SW480 (cell line): ENCODE results near the gene NAE1.
"Not testable (repeated sequence)": the region's sequence is repeated elsewhere in the genome, so short reads cannot be mapped to it uniquely, and the experiment has no call there.

Experiments
- DNase-seq: peaks from one replicate; pipeline ENCODE4 v3.0.0-alpha.2; 2016; ENCODE audit warnings: low spot score

NAE1 gene

DNA sequence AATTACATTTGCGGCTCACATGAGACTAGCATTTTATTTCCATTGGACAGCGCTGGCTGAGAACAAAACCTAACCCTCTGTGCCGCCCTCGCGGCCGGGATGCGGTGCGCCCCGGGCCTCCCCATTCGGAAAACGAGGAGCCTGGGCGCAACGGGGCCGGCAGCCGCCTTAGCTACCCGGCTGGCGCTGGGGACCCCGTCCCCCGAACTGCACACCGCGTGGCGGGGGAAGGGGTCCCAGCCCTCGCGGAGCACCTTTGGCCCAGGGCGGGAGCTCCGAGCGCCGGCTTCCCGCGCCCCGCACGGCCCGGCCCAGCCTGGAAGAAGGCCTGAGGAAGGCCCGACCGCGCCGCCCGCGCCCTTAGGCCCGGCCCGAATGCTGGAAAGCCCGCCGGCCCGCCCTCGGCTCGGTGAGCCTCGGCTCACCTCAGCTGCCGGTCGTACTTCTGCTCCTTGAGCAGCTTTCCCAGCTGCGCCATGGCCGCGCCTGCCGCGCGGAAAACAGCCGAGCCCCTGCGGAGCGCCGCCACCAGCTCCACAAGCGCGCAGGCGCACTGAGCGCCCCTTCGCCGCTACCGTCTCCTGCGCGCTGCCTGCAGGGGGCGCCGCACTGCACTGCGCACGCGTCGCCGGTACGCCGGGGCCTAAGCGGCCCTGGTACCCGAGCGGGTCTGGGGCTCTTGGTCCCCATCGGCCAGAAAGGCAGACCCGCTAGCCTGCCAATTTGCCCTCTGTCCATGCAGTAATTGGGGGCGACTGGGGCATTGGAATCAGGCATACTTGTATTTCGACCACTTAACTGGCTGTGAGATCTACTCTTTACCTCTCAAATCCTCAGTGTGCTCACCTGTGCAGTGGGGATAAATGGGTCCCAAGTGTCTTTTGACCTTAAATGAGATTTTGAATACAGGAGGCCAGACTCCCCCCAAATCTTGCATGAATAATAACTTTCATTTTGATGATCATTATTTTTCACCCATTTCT is at the start of gene NAE1:
Gene NAE1 (minus strand): TSS at position 555 of the 983 bp plus-strand sequence. CDS start 77 bp downstream, at position 478.
- DNase-seq = peak; percentile 76

DNA sequence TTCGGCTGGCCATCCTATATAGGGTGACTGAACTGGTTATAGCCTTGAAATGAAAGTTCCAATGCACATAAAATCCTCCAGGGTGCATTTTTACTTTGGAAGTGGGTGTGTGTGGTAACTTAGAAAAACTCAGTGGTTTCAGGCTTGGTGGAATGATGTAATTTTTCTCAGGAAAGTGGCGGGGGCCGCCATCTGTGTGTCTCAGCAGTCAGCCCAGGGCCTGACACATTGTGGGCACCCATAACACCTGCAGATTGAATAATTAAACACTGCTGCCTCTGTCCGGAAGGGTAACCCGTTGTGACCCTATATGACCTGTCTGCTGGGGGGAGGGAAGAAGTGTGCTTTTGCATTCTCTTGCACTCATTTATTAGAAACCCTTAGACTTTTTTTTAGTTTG is 47.3 kb upstream of the NAE1 start:
- no peak for DNase-seq

DNA sequence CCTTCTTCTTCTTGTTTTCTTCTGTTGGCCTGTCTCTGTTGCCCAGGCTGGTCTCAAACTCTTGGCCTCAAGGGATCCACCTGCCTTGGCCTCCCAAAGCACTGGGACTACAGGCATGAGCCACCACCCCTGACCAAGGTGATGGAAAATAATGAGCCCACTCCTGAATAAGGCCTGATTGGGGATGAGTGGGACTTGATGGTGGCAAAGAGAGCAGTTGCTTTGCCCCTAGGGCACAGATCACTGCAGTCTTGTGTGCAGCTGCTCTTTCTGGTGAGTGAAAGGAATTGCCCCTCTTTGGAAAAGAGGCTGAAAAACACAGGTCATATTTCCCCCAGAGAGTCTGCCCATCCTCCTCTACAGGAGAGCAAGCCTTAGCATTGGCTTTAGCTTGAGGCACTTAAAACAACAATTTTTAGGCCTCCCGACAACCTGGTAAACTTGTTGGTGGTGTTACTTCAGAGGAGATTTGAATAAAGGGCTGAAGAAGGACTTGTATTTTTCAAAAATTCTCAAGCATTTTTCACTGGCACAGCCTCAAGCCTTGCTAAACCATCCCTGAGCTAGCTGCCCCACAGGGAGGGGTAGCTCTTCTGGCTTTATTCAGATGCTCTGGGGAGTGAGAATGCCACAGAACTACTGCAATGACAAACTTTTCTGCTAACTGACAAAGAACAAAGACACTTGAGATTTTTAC is 43.5 kb upstream of the NAE1 start:
- no peak for DNase-seq

DNA sequence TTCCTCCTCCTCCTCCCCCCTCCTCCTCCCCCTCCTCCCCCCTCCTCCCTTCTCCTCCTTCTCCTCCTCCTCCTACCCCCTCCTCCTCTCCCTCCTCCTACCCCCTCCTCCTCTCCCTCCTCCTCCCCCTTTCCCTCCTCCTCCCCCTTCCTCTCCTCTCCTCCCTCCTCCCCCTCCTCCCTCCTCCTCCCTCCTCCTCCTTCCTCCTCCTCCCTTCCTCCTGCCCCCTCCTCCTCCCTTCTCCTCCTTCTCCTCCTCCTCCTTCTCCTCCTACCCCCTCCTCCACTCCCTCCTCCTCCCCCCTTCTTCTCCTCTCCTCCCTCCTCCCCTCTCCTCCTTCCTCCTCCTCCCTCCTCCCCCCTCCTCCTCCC is 42.9 kb upstream of the NAE1 start:
- no peak for DNase-seq

DNA sequence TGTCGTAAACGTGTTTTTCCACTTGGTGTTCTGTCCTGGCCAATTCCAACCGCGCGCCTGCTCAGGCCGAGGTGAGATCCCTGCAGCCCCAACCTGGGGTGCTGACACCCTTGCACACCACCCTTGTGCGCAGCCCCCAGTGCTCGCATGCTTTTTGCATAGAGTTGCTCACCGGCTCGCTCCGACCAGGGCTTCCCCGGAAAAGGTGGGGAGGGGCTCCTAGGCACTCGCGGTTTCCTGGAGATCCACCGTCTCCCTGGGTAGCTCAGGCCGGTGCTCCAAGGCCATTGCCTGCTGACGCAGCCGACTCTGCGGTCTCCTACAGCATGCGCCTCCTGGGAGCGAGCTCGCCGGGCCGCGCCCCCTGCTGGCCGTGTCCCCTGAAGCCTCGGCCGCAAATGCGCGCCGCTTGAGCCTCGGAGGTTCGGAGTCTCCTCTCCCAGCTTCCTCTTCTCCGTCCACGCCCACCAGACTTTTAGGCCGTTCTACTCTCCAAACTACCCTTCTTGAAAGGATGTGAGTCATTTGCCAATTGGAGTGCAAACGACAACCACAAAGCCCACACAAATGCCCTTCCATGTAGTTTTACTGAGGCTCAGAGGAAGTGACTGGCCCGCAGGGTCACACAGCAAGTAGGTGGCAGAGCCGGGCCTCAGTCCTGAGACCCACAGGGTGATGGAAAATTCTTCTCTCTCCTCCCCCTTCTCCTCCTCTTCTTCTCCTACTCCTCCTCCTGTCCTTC is 42.3 kb upstream of the NAE1 start:
- peak; percentile 95 for DNase-seq

DNA sequence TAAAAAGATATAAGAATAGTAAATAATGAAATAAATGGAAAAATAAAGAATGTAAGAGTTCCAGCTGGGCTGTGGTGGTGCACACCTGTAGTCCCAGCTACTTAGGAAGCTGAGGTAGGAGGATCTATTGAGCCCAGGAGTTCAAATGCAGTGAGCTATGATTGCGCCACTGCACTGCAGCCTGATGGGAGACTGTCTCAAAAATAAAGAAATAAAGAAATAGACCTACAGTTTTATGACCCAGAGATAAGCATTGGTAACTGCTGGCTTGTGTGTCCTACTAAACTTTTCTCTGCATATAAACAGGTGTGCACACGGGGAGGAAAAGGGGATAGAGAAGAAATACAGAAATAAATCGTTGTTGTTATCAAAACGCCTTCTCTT is 41.8 kb upstream of the NAE1 start:
- no peak for DNase-seq

DNA sequence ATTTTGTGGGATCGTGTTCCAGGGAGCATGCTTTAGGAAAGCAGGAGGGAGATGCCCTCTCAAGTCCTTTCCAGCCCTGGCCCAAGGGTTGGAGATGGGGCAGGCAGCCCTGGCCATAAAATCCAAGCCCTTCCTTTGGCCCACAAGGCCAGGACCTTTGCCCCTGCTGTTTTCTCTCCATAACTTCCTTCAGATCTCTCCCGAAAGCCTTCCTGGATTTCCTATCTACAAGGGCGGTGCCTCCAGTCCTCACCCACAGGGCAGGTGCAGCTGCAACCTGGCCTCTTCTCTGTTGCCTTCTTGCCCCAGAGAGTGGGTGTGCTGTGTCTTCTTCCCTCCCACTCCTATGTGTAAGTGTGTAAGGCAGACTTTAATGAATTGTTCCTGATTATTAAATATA is 41.1 kb upstream of the NAE1 start:
- no peak for DNase-seq

DNA sequence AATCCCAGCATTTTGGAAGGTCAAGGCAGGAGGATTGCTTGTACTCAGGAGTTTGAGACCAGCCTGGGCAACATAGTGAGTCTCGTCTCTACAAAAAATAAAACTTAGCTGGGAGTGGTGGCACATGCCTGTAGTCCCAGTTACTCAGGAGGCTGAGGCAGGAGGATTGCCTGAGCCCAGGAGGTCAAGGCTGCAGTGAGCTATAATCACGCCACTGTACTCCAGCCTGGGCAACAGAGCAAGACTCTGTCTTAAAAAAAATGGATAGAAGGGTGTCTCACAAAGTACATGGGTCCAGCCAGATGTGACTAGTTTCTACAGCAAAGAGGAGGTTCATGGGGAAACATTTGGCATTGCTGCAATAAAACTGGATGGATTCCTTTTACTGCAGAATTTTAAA is 40.6 kb upstream of the NAE1 start:
- not testable (repeated sequence) for DNase-seq

DNA sequence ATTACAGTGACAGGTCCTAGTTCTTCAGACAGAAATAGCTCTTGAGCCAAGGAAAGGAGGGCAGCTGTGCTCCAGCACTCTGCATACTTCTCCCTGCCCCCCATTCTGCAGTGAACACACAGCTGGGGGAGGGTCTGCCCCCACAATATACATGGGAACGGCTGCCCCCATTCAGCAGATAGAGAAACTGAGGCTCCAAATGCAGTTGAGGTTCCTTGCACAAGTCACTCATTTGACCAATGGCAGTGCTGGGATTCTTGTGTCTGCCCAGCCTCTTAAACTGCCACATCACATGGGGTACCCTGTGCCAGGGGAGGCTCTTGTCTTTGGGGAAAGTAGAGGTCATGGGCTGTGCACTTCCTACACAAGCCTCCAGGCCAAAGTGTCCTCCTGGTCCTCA is 38.6 kb upstream of the NAE1 start:
- DNase-seq = no peak

DNA sequence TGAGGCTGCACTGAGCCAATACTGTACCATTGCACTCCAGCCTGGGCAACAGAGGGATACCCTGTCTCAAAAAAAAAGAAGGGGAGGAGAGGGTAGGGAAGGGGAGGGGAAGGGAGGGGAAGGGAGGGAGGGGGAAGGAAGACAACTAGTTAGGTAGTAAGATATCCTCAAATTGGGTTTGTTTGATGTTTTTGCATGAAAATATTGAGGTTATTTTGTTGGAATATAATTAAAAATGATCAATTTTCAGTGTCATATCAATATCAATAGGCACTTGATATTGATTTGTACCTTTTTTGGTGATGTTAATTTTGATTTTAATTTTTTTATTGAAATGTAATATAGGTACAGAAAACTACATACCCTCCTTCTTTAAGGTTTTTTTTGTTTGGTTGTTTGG is 32.9 kb upstream of the NAE1 start:
- DNase-seq = no peak

DNA sequence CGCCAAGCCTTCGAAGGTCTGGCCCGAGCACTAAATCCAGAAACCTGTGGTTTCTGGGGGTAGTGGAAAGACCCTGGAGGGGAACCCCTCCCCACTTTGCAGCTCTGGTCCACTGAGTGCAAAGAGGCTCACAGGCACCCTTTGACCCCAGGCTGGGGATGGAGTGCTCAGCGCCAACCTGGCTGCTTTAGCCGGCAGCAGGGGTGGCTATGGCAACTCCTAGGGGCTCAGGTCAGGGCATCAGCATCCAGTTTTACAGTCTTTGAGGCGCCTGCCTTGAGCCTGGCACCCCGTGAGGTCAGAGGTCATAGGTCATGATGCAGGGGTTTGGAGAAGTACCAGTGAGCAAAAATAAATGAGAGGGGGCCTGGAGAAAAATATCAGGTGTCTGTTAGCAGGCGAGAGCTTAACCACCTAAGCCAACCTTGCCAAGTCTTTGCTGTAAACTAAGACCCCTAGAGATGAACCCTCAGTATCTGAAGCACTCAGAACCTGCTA is 31.3 kb upstream of the NAE1 start:
- DNase-seq = no peak

DNA sequence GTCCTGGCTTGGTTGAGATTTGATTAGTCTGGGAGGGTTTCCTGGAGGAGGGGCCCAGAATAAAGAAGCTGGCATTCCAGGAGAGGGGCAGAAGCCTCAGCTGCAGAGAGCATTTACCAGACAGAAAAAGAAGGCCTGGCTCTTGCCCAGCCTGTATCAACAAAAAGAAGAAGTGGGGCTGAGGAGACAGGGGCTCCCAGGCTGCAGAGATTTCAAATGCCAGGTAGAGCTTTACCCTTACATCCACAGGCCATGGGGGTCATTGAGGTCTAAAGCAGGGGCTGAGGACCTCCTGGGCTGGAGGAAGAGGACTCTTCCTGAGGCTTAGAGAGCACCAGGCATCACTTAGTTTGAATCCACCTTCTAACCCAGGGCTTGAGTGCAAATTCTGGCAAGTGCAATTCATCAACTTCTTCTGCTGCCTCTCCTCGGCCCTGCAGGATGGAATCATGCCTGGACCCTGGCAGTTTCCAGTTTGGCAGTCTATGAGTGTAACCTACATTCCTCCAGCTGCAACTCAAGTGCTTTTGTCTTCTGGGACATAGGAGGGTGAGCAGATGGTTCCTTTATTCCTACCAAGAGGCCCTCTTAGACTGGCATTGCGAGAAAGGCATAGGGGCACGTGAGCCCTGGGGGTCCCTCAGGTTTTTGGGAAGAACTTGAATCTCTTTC is 28.8 kb upstream of the NAE1 start:
- no peak for DNase-seq

DNA sequence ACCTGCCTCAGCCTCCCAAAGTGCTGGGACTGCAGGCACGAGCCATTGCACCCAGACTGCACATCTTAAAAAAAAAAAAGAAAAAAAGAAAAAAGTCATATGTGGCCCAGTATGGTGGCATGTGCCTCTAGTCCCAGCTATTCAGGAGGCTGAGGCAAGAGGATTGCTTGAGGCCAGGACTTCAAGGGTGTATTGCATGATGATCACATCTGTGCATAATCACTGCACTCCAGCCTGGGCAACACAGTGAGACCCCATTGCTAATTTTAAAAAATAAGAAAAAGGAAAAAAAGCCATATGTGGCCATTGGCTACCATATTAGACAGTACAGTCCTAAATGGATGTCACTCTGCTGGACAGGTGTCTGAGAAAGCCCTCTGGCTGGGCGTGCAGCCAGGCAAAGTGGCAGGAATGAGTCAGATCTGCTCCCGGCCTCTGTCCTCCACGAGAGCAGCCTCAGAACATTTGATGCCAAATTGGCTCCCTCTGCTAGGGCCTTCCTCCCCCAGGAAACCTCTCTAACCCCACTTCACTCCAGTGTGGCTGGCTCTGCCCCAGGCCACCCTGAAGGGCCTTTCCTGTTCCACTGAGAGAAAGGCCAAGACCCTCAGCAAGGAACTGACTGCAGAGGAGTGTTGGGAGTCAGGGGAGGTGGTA is 28.1 kb upstream of the NAE1 start:
- DNase-seq = peak; percentile 31

DNA sequence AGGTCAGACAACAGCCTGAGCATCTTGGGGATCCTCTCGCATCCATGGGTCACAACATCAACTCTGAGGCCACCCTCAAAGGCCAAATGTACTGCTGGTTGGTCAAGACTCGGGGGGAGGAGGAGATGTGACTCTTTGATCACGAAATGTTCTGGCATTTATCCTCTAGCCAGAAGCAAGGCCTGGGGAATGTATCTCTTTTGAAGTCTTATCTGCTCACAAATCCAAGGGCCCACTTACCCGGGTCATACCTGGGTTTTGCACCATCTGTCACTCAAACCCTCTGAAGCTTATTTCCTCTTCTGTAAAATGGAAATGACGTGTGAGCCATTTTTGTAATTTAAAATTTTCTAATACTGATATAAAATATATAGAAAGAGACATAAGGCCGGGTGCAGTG is 26.7 kb upstream of the NAE1 start:
- peak; percentile 23 for DNase-seq

DNA sequence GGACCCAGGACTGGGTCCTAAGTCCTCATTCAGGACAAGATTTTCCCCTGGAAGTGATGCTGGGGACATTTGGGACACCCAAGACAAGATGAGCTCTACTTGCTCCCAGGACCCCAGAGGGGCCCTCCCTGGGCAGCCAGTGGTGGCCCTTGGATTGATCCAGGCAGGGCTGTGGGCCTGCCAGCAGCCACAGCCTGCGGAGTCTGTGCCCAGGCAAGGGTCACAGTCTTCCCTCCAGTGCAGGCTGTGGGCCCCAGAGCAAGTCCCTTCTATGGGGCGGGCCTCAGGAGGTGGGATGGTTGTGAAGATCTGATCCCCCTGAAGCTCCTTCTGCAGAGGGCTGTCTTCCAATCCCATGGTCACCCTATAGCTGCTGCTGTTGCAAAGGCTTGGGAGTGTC is 26.0 kb upstream of the NAE1 start:
- no peak for DNase-seq

DNA sequence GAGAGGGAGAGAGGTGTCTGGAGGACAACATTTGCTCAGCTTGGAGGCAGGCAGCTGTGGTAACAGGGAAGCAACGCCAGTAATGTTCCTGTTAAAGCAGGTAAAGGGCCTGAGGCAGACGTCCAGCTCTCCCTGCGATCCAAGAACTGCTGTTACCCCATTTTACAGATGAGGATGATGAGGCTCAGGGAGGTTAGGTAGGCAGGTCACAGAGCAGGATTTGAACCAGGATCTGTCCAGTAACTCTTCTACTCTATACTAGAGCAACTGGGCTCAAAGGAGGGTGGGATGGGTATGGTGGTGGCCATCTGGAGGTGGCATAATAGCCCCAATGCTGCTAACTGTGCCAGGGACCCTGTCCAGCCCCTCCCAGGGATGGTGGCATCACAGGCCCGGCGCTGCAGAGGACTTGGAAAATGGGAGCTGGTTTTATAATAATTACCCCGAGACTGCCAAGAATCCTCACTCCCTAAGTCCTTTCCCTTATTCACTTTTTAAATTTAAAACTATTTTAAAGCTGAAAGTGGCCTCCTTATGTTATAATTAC is 25.5 kb upstream of the NAE1 start:
- no peak for DNase-seq

DNA sequence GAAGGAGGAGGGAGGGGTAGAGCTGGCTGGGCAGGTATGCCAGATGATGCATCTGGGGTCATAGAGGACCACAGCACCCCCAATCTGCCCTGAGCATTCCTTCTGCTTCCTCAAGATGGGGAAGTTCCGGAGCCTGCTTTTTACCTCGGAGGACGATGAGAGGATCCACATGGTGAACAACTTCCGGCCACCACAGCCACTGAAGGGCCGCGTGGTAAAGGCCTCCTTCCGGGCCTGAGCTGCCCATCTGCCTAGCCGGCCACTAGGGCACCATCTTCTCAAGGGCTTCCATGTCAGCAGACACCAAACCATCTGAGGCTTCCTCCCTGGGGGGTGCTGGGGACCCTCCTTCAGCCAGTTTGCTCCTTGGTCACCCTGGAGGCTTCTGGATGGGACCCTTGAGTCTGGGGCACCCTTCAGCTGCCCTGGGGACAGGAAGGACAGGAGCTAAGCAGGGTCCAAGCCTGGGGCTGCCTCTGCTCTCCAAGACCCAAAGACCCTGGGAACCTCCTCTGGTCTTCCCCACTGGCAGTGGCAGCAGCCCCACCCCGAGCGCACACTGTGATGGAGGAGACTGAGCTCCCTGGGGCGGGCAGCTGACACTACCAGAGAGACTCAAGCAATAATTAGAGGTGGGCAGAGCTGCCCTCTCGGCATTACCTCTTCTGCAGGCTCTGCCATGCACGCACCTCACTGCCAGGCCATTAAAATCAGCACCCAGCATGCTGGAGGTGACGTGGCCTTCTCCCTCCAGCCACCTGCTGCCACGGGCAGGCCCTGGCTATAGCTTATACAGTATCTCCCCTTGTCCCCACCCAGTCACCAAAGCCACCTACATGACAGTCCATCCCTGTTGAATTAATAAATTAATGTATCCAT is 22.7 kb upstream of the NAE1 start:
- DNase-seq = no peak

DNA sequence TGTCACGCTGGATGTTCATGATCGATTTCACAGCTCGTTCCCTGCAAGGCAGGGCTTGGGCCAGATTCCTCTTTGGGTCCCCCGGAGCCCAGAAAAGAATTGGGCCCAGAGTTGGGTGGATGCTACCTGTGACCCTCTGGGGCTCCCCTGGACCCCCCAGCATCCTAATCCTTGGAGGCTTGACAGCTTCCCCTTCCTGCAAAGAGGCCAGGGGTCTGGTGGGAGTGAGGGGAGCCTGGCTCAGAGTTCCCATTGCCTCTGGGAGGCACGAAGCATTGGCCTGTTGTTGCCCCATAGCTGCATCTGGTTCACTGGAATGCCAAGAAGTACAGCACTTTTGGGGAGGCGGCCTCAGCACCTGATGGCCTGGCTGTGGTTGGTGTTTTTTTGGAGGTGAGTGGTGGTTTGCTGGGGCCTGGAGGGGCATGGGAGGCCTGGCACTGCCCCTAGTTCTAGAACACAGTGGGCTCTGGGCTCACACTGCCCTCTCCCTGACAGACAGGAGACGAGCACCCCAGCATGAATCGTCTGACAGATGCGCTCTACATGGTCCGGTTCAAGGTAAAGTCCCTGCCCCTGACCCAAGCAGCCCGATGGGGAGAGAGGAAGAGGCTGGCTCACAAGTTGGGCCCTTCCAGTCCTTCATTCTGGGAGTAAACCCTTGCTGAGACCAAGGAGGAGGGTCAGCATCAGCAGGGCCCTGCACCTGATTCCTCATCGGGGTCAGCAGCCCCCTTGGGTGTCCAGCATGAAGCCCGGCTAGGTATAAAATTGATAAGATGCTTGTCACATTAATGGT is 20.6 kb upstream of the NAE1 start:
- no peak for DNase-seq

DNA sequence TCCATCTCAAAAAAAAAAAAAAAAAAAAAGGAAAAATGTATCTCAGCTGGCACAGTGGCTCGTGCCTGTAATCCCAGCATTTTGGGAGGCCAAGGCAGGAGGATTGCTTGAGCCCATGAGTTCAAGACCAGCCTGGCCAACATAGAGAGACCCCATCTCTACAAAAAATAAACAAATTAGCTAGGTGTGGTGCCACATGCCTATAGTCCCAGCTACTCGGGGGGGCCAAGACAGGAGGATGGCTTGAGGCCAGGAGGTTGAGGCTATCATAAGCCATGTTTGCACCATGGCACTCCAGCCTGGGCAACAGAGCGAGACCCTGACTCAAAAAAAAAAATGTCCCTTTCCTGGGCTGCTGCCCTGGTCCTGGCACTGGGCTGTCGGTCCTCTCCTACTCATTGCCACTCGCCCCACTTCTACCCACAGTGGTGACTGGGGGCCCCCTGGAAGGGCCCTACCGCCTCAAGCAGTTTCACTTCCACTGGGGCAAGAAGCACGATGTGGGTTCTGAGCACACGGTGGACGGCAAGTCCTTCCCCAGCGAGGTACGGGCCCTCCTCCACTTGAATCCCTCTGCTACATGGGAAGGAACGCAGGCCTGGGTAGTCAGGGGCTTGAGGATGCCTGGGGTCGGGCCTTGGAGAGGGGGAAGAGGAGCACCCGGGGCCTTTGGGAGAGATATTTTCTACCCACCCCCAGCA is 19.5 kb upstream of the NAE1 start:
- DNase-seq = no peak
